DMS153 treated with DMSO at 0.1 percent for 48 hours (cell line): ENCODE results near the gene FKBP1B.
"Not testable (repeated sequence)": the region's sequence is repeated elsewhere in the genome, so short reads cannot be mapped to it uniquely, and the experiment has no call there.

ENCODE experiments used
- DNase-seq: peaks from one replicate; lab custom pipeline; 2025; ENCODE audit not compliant: unreplicated experiment; lab: John Stamatoyannopoulos, UW

FKBP1B gene

GRCh38 chr2:24100732-24101131 lies 51.2 kb downstream of the FKBP1B start:
- not testable (repeated sequence) for DNase-seq

GRCh38 chr2:24101992-24102391 lies 52.5 kb downstream of the FKBP1B start:
- no peak for DNase-seq

GRCh38 chr2:24102677-24103076 lies 53.1 kb downstream of the FKBP1B start:
- DNase-seq, result no peak

GRCh38 chr2:24104110-24104650 lies 54.6 kb downstream of the FKBP1B start:
- no peak for DNase-seq

- no peak for DNase-seq
Measured at GRCh38 chr2:24104906-24105305, 55.4 kb downstream of the FKBP1B start.

- no peak for DNase-seq
Measured at GRCh38 chr2:24105816-24106215, 56.3 kb downstream of the FKBP1B start.

- no peak for DNase-seq
Measured at GRCh38 chr2:24106786-24107185, 57.2 kb downstream of the FKBP1B start.

- no peak for DNase-seq
Measured at GRCh38 chr2:24107336-24107735, 57.8 kb downstream of the FKBP1B start.

- DNase-seq, result not testable (repeated sequence)
Measured at GRCh38 chr2:24109431-24109830, 59.9 kb downstream of the FKBP1B start.

GRCh38 chr2:24110660-24111303 lies 61.2 kb downstream of the FKBP1B start:
- DNase-seq, result no peak

- no peak for DNase-seq
Measured at GRCh38 chr2:24111407-24111901, 61.9 kb downstream of the FKBP1B start.
